ENCODE data around the gene NDFIP2. TPM values are rescaled to one million over a fixed set of nuclear protein-coding genes. Genes with fewer than 3 reads are reported as not detected.
"Not testable (repeated sequence)": the region's sequence is repeated elsewhere in the genome, so short reads cannot be mapped to it uniquely, and the experiment has no call there.

Gene NDFIP2
- total RNA-seq, 2 experiments from 2014 or later = 0.54 to 4.0 TPM

- Histone ChIP-seq H3K9me3 (ENCODE audit: low read length) (no peaks in the 10 kb centered on the region), H3K4me3 (ENCODE audit: low read depth, low read length, poor library complexity, severe bottlenecking) (no peak overlapping the region), H3K79me2 (ENCODE audit: insufficient read depth, low read depth, low read length) (no peaks in the 10 kb centered on the region), H4K20me1 (ENCODE audit: insufficient read depth, low read length) (no peaks in the 10 kb centered on the region), H3K4me2 (ENCODE audit: low read length) (no peak overlapping the region), H3K36me3 (ENCODE audit: insufficient read depth, low read length) (no peaks in the 10 kb centered on the region), H3K4me1 (ENCODE audit: insufficient read depth, low read length, poor library complexity, severe bottlenecking) (no peaks in the 10 kb centered on the region), H3K9me2 (ENCODE audit: insufficient read depth, low read length) (no peaks in the 10 kb centered on the region), H3K27ac (ENCODE audit: low read depth, low read length, poor library complexity, severe bottlenecking) (no peak overlapping the region), H2AFZ (ENCODE audit: low read length) (no peak overlapping the region)
- intact Hi-C loops (cut with micrococcal nuclease; ENCODE audit: unreplicated experiment) = no loop called here
- CTCF ChIA-PET (ENCODE audit: unreplicated experiment) = no interaction called here
- no peak for TF ChIP-seq EZH2phosphoT487 (IDR thresholded peaks at IDR 0.05; ENCODE audit: borderline replicate concordance, low read depth, low read length)
- TF ChIP-seq CTCF (conservative IDR thresholded peaks at IDR 0.05; ENCODE audit: low read length) = no peak
- POLR2A ChIA-PET = no interaction called here
- no TSS peak for BruUV-seq (replicated peaks)
- no peak for DNase-seq (ENCODE audit: low spot score)
Measured at GRCh38 chr13:79593121-79593520, 112.2 kb downstream of the NDFIP2 start.

GRCh38 chr13:79593641-79594275 lies 112.8 kb downstream of the NDFIP2 start:
- Histone ChIP-seq H3K79me2 (ENCODE audit: insufficient read depth, low read depth, low read length) (no peaks in the 10 kb centered on the region), H3K4me3 (ENCODE audit: low read depth, low read length, poor library complexity, severe bottlenecking) (no peak overlapping the region), H4K20me1 (ENCODE audit: insufficient read depth, low read length) (no peaks in the 10 kb centered on the region), H3K4me2 (ENCODE audit: low read length) (no peak overlapping the region), H2AFZ (ENCODE audit: low read length) (no peak overlapping the region), H3K27ac (ENCODE audit: low read depth, low read length, poor library complexity, severe bottlenecking) (no peak overlapping the region), H3K36me3 (ENCODE audit: insufficient read depth, low read length) (no peaks in the 10 kb centered on the region), H3K9me3 (ENCODE audit: low read length) (no peaks in the 10 kb centered on the region), H3K4me1 (ENCODE audit: insufficient read depth, low read length, poor library complexity, severe bottlenecking) (no peaks in the 10 kb centered on the region), H3K9me2 (ENCODE audit: insufficient read depth, low read length) (no peaks in the 10 kb centered on the region)
- intact Hi-C loops (cut with micrococcal nuclease; ENCODE audit: unreplicated experiment) = no loop called here
- POLR2A ChIA-PET = no interaction called here
- DNase-seq (ENCODE audit: low spot score) = no peak
- TF ChIP-seq EZH2phosphoT487 (IDR thresholded peaks at IDR 0.05; ENCODE audit: borderline replicate concordance, low read depth, low read length) (no peak), CTCF (conservative IDR thresholded peaks at IDR 0.05; ENCODE audit: low read length) (no peak)
- CTCF ChIA-PET (ENCODE audit: unreplicated experiment) = no interaction called here
- no TSS peak for BruUV-seq (replicated peaks)

DNA sequence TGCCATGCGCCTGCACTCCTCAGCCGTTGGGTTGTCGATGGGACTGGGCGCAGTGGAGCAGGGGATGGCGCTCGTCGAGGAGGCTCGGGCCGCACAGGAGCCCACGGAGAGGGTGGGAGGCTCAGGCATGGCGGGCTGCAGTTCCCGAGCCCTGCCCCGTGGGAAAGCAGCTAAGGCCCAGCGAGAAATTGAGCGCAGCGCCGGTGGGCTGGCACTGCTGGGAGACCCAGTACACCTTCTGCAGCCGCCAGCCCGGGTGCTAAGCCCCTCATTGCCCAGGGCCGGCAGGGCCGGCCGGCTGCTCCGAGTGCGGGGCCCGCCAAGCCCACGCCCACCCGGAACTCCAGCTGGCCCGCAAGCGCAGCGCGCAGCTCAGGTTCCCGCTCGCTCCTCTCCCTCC lies 119.2 kb downstream of the NDFIP2 start:
- intact Hi-C loops (cut with micrococcal nuclease; ENCODE audit: unreplicated experiment) = not testable (repeated sequence)

More for the DNA sequence above, 119.2 kb downstream of the NDFIP2 start:
- BruUV-seq (replicated peaks); H3K4me3 ChIP-seq (ENCODE audit: low read depth, low read length, poor library complexity, severe bottlenecking); H3K4me2 ChIP-seq (ENCODE audit: low read length); CTCF ChIA-PET (ENCODE audit: unreplicated experiment); H3K9me3 ChIP-seq (ENCODE audit: low read length); H3K36me3 ChIP-seq (ENCODE audit: insufficient read depth, low read length); H3K79me2 ChIP-seq (ENCODE audit: insufficient read depth, low read depth, low read length); H3K27ac ChIP-seq (ENCODE audit: low read depth, low read length, poor library complexity, severe bottlenecking); POLR2A ChIA-PET; H3K9me2 ChIP-seq (ENCODE audit: insufficient read depth, low read length); H2AFZ ChIP-seq (ENCODE audit: low read length); DNase-seq (ENCODE audit: low spot score); H4K20me1 ChIP-seq (ENCODE audit: insufficient read depth, low read length); H3K4me1 ChIP-seq (ENCODE audit: insufficient read depth, low read length, poor library complexity, severe bottlenecking): not testable (repeated sequence)

Data from OCI-LY7 (cell line).